Measurements from ENCODE around the gene ZBTB8B.

GRCh38 chr1:32455958-32456357, 8.9 kb upstream of the ZBTB8B start:
- TF ChIP-seq CTCF (IDR thresholded peaks at IDR 0.05) (no peak), POLR2A (IDR thresholded peaks at IDR 0.05) (no peak)
